CD4-positive, alpha-beta T cell treated with Interleukin-10 for 1 hour (primary cell): Measurements from ENCODE around the gene RABL6.
"Not testable (repeated sequence)": the region's sequence is repeated elsewhere in the genome, so short reads cannot be mapped to it uniquely, and the experiment has no call there.

Experiments used
- DNase-seq: peaks from one replicate; pipeline ENCODE4 v3.0.0-alpha.2; 2020

RABL6 gene, protein sequence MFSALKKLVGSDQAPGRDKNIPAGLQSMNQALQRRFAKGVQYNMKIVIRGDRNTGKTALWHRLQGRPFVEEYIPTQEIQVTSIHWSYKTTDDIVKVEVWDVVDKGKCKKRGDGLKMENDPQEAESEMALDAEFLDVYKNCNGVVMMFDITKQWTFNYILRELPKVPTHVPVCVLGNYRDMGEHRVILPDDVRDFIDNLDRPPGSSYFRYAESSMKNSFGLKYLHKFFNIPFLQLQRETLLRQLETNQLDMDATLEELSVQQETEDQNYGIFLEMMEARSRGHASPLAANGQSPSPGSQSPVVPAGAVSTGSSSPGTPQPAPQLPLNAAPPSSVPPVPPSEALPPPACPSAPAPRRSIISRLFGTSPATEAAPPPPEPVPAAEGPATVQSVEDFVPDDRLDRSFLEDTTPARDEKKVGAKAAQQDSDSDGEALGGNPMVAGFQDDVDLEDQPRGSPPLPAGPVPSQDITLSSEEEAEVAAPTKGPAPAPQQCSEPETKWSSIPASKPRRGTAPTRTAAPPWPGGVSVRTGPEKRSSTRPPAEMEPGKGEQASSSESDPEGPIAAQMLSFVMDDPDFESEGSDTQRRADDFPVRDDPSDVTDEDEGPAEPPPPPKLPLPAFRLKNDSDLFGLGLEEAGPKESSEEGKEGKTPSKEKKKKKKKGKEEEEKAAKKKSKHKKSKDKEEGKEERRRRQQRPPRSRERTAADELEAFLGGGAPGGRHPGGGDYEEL

DNA sequence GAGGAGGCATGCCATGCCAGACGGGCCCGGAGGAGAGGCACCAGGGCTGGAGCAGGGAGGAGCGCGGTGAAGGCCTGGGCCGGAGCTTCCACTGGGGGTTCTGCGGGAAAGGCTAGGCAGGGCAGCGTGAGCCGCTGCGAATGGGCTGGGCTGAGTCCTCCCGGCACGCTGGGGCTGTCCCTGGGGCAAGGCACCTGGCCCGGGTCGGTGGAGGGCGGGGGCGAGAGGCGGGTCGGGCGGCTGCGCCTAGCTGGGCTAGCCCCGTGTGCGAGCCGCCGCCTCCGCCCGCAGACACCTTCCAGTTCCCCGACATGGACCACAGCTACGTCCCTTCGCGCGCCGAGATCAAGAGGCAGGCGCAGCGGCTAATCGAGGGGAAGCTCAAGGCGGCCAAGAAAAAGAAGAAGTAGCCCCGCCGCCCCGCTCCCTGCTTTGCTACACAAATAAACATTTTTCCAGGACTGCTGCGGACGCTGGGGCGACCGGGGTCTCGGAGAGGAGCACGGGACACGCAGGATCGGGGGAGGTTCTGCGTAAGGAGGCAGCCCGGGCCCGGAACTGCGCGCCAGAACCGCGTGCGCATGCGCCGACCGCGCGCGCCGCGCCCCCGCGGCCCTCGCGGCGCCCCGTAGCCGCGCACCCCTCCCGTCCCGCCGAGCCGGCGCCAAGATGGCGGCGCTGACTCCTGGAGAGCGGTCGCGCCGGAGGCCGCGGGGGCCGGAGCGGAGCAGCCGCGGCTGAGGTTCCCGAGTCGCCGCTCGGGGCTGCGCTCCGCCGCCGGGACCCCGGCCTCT, at the start of gene RABL6:
RABL6 (plus strand) TSS at position 668 of the 794 bp plus-strand sequence. CDS start 249 bp downstream, outside the sequence.
- DNase-seq, result peak; percentile 86

DNA sequence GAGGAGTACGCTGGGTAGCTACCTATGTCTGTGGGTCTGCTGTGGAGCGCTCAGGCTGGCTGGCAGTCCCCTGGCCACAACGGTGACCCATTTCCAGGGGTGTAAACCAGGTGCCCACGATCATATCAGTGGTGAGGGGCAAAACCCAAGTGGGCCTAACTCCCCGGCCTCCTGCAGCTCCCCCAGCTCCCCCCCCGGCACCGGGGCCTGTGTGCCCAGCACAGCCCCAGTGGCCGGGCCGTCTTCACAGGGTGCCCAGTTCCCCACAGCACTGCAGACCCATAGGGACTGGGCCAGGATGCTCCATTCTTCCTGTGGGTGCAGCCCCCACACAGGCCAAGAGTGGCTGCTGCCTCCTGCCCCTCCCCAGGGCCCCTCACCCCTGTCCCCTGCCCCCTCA, 48.7 kb upstream of the RABL6 start:
- DNase-seq, result no peak

DNA sequence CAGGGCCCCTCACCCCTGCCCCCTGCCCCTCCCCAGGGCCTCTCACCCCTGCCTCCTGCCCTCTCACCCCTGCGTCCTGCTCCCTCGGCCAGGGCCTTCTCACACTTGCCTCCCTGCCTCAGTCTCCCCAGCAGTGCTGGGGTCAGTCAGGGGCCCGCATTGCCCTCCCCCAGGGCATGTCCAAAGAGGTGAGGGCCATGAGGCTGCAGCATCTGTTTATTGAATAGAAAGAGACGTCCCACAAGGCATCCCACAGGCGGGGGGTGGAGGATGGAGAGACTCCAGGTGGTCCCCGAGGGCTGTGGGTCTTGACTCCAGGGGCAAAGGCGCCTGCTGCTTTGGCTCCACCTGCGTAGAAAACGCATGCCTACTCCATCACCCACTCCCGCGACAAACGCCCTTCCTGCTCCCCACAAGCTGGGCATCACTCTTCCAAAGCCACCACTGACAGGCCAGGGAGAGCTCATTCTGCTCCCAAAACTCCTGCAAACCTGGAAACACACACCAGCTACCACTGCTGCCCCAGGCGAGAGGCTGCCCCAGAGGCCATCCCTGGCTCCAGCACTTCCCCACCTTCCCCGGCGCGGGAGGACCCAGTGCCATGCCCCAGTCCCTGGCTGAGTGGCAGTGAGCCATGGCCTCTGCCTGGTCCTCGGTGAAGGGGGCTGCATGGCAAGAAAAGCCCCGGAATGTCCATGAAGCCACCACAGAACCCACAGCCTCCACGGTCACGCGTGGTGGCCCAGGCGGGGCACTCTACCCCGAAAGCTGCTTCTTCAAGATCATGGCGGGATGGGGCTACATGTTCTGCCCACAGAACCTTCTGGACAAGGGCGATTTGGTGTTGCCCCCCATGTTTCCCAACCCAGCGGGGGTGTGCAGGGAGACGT, 48.1 kb upstream of the RABL6 start:
- DNase-seq, result no peak

DNA sequence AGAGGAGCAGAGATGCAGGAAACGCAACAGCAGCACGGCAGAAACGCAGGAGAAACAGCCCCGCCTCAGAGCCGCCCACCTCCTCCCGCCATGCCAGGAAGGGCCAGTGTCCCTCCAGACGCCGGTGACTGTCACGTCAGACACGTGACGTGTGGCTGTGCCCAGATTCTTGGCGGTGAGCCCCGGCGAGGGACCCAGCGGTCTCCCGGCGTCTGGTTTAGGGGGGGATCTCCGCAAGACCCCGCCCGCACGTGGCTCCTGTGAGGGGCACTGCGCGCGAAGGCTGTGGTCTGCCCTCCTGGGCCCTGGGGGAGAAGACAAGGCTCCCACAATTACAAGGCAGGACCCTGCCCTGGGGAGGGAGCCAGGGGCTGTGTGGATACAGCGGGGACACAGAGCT, 47.3 kb upstream of the RABL6 start:
- DNase-seq, result no peak

DNA sequence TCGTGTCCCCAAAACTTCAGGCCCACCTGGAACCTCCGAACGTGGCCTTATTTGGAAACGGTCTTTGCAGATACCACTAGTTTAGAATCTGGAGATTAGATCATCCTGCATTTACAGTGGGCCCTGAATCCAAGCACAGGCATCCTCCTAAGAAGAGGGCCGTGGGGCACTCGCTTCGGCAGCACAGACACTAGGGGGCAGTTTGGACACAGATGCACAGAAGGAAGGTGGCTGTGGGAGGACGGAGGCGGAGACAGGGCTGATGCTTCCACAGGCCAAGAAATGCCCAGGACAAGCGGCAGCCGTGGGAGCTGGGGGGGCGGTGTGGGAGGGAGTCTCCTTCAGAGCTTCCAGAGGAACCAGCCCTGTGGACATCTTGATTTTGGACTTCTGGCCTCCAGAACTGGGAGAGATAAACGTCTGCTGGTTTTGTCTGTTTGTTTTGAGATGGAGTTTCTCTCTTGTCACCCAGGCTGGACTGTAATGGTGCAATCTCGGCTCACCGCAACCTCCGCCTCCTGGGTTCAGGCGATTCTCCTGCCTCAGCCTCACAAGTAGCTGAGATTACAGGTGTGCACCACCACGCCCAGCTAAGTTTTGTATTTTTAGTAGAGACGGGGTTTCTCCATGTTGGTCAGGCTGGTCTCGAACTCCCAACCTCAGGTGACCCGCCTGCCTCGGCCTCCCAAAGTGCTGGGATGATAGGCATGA, 46.8 kb upstream of the RABL6 start:
- DNase-seq, result peak; percentile 26

DNA sequence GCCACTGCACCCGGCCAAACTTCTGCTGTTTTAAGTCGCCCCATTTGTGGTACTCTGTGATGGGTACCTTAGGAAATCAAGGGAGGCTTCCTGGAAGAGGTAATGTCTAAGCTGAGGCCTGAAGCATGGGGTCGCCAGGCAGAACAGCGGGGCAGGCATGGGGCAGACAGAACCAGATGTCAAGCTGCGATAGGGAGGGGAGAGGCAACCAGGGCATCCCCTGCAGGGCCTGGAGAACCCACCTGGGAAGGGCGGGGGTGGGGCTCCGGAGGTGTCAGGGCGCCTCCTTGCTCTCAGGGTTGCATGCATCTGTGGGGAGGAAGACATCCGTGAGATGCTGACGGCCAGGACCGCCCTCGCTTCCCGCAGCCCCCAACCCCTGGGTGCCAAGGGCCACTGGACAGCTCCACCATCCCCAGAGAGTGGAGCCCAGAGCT, 46.2 kb upstream of the RABL6 start:
- no peak for DNase-seq

DNA sequence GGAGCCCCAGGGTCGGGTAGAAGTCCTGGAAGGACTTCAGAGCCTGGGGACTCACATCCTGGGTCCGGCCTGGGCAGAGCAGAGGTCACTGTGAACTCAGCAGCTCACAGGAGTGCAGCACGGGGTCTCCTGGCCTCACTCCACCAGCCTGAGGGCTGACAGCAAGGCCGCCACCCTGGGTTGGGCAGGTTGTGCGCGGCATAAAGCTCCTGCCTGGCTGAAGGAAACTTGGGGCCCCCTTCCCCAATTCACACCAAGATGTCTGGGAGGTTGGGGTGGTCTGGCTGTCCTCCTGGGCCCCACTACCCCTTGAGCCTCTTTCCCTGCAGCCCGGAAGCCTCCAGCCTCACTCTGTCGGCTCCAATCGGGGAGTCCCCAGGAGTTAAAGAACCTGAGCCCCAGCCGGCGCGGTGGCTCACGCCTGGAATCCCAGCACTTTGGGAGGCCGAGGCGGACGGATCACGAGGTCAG, 45.5 kb upstream of the RABL6 start:
- DNase-seq, result no peak

DNA sequence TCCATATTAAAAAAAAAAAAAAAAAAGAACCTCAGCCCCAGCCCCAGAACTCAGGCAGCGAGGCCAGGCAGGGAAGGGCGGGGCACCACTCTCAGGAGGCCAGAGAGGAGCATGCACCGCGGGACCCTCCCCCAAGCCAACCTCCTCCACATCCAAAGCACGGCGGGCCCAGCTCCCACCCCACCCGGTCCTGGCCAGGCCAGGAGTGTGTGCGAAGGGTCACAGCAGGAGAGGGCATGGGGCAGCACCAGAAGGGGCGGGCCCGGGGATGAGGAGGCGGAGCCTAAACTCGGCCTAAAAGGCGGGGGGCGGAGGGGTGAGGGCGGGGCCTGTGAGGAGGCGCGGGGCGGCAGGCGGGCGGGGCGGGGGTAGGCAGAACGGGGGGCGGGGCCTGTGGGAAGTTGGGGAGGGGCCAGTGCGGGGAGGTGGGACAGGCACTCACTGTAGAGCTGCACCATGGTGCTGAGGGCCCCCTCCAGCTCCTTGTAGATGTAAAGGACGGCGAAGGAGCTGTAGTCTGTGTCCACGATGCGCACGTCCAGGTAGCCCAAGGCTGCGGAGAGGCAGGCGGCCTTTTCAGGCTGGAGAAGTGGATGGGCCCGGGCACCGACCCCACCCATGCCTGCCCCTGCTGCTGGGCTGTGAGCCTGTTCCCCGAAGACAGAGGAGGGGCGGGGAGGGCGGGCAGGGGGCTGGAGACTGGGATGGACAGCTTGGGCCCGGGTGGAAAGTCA, 44.7 kb upstream of the RABL6 start:
- DNase-seq, result peak; percentile 36

DNA sequence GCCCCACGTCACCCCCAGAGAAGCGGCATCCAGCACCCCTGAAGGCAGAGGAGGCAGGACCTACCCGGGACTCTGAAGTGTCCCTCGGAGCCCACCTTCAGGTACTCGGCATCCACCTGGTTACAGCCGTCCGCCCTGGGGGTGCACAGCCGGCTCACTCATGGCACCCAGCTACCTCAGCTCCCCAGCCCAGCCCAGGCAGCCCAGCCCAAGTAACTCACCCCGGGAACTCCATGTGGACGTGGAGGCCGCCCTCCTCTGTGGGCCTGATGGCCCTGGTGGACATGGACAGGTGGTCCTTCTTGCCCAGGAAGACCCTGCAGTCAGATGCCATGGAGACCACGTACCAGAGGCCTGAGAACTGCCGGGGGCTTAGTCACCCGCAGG, 44.1 kb upstream of the RABL6 start:
- no peak for DNase-seq

DNA sequence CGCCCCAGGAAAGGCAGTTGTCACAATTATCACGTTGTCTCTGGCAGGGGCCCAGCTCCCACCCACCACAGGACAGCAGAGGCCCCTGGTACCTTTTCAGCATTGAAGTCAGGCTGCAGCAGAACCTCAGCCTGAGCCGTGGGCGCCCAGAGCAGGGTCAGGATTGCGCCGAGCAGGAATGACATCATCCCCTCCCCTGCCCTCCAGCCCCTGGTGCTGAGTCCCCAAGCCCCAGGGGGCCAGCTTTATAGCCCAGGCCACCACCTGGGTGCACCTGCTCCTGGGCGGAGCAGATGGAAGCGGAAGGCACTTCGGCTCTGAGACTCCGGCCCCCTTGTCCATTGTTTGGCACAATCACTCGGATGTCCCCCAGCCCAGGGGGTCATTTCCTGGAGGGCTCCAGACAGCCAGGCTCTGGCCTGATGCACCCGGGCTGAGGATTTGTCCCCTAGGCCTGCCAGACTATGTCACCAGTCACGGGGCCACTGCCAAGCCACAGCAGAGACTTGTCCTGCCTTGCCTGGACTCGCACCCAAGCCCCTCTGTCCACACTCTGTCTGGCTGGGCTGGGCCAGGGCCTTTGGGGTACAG, 43.4 kb upstream of the RABL6 start, which contains the start of gene LCN15:
LCN15 (minus strand) TSS at position 218 of the 591 bp plus-strand sequence; CDS start at position 188, 30 bp downstream.
- no peak for DNase-seq

DNA sequence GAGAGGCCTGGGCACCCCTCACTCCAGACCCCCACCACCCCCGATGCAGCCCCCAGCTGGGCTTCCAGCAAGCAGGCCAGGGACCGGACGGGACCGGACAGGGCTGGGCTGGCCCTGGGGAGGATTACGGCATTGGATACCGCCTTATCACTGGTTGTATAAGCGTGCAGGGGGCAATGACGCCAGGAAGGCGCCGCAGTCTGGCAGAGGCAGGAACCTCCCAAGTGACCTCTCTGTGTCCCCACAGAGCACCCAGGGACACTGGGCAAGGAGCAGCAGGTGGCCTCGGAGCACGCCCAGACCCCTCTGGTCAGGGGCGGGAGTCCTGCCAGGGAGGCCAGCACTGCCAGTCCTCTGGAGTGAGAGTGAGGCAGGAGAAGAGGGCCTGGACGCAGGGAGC, 42.7 kb upstream of the RABL6 start:
- no peak for DNase-seq

DNA sequence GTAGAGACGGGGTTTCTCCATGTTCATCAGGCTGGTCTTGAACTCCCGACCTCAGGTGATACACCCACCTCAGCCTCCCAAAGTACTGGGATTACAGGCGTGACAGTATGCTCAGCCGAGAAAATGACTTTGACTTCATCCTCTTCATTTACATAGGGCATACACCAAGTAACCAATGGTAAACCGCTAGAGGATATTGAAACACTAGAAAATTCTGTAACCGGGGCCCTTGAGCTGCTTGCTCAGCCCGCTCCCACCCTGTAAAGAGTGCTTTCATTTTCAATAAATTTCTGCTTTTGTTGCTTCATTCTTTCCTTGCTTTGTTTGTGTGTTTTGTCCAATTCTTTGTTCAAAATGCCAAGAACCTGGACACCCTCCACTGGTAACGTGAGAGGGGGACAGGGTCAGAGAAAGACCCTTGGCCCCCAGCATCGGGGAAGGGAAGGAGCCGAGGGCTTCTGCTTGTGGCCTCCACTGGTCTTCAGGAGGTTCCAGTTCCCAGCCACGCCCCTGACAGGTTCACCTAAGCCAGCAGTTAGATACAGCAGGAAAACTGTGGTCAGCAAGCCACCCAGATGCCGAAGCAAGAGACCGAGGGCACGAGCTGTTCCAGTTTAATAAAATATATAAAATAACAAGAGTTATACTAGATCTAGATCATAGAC, 41.9 kb upstream of the RABL6 start:
- DNase-seq, result not testable (repeated sequence)

DNA sequence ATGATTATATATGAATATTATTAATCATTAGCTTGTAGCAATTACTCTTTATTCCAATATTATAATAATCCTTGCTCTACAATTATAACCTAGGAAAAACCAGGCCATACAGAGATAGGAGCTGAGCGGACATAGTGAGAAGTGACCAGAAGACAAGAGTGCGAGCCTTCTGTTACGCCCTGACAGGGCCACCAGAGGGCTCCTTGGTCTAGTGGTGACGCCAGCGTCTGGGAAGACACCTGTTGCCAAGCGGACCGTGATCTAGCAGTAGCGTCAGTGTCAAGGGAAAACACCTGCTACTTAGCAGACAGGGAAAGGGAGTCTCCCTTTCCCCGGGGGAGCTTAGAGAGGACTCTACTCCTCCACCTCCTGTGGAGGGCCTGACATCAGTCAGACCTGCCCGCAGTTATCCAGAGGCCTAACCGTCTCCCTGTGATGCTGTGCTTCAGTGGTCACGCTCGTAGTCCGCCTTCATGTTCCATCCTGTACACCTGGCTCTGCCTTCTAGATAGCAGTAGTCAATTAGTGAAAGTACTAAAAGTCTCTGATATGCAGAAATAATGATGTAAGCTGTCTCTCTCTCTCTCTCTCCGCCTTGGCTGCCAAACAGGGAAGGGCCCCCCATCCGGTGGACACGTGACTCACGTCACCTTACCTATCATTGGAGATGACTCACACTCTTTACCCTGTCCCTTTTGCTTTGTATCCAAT, 41.2 kb upstream of the RABL6 start:
- DNase-seq, result peak; percentile 65

DNA sequence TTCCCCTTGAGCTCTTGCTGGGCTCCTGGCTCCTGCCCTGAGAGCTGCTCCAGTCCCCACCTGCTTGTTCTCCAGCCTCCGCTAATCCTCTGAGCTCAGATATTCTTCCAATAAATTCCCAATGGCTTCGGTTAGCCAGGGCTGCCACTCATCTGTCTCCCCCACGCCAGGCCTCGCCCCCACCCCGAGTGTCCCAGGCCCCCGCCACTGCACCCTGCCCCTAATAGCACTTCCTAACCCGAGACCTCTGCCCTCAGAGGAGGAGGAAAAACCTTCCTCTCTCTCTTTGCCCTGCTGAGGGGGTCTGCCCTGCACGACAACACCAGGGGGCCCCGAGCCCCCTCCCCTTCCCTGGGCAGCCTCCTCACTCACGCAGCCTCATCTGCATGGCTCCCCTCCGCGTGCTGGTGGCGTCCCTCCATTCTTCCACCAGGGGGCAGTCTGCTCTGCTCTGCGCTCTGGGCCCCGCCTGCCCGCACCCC, 38.0 kb upstream of the RABL6 start:
- DNase-seq, result peak; percentile 59

DNA sequence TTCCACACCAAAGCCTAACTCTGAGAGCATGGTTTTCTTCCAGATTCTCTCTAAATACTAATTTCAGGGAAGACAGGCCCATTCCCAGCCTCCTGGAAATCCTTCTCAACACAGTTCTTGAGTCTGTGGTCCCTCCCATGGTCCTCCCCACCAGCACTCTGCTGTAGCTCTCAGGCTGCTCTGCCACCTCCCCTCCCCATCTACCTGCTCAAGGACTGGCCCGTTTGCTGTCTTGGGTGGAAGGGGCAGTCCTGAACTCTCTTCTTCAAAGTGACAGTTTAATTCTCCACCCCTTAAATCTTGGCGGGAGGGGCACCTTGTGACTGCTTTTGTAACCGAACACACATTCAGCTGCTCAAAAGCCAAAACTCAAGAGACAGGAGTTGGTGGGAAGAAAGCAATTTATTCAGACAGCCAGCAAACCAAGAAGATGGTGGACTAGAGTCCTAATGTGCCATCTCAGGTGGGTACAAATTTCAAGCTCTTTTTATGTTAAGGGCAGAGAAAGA, 35.8 kb upstream of the RABL6 start:
- DNase-seq, result no peak

DNA sequence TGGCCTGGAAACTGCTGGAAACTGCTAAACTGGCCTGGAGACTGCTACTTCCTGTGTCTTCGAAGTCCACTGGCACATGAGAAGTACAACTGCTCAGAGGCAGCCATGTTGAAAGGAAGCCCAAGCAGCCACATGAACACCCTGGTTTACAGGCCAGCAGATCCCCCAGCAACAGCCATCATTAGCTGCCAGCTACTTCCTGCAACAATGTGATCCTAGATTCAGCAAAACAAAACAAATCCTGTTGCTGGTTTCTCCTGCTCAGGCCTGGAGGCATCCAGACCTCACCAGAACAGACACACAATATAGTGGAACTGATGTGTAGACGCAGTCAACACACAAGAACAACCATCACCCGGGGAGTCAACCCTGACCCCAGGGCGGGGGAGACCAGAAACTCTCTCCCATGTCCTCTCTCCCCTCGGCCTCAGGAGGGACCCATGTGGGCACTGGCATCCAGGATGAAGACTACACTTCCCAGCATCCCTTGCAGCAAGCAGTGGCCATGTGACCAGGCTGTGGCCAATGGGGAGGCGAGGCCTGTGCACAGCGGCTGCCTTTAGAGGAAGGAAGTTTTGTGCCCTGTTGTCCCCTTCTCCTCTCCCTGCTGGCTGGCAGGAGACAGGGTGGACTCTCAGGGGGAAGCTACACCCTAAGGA, 34.2 kb upstream of the RABL6 start:
- DNase-seq, result no peak

DNA sequence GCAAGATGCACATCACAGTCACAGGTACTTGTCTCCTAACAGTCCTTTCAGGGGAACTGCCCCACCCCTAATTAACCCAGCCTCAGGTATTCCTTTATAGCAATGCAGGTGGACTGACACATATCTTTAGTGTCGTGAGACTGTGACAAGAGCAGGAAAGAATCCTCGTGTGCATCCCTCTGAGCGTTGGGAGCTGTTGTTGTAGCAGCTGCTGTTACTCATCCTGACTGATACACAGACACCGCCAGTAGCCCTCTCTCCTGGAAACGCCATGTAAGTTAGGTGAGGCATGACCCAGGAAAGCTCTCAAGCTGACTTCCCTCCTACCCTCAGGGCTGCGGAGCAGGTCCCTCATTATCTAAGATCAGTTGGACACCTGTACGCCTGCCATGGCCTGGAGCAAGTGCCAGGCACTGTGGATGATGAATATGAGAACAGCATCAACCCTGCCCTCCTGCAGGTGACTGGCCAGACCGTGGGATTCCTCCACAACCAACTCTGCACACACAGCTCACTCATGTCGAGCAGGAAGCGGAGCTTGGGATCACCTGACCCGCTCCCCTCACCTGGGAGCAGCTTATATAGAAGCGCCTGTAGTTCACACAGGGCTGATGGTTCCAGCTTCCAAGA, 33.2 kb upstream of the RABL6 start:
- DNase-seq, result no peak

DNA sequence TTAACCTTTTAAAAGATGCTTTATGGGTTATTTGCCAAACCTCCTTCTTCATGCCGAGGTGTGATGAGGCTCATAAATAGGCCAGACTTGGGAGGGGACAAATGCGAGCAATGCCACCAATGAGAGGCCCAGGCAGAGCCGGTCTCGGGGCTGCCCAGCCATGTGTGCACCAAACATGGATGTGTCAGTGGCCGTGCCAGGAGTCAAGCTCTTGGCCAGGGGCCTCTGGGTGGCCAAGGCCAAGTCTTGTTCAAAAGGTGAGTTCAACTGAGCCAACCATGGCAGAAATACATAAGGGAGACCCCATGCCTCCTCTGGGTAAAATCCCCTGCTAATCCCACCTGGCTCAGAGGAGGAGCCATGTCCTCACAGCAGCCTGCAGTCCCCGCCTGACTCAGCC, 32.6 kb upstream of the RABL6 start:
- no peak for DNase-seq
